HEK293T (cell line): ENCODE results near the gene CAPZA2.

Experiments
- CTCF ChIA-PET: fragments of 350-600 bp; formaldehyde crosslinking; extraction: SDS; loops from one replicate; lab custom pipeline; 2021; ENCODE audit warnings: antibody characterized with exemption, inconsistent platforms; lab: Yijun Ruan, JAX
- POLR2A ChIA-PET: fragments of 350-600 bp; formaldehyde crosslinking; extraction: SDS; loops from one replicate; lab custom pipeline; 2020; ENCODE audit warnings: antibody characterized with exemption, inconsistent platforms; lab: Yijun Ruan, JAX
- DNase-seq: peaks from one replicate; pipeline ENCODE4 v3.0.0; 2012; ENCODE audit warnings: mixed read lengths; ENCODE audit errors: extremely low spot score
- ARNT ChIP-seq: fragments of 450-650 bp; IDR thresholded peaks from 2 replicates; pipeline ENCODE4 v1.6.1; 2017; ENCODE audit warnings: mild to moderate bottlenecking
- BHLHE40 ChIP-seq: fragments of 450-650 bp; IDR thresholded peaks from 2 replicates; pipeline ENCODE4 v1.6.1; 2016; ENCODE audit warnings: mild to moderate bottlenecking, moderate library complexity, borderline replicate concordance
- CTBP1 ChIP-seq: fragments of 450-650 bp; IDR thresholded peaks from 2 replicates; pipeline ENCODE4 v1.6.1; 2016; ENCODE audit warnings: borderline replicate concordance
- ELF4 ChIP-seq: fragments of 450-650 bp; IDR thresholded peaks from 2 replicates; pipeline ENCODE4 v1.6.1; 2017; ENCODE audit warnings: antibody characterized with exemption
- FOXA1 ChIP-seq: fragments of 450-650 bp; IDR thresholded peaks from 2 replicates; pipeline ENCODE4 v1.6.1; 2016; ENCODE audit warnings: mild to moderate bottlenecking
- FOXK2 ChIP-seq: fragments of 450-650 bp; IDR thresholded peaks from 2 replicates; pipeline ENCODE4 v1.6.1; 2016; ENCODE audit warnings: mild to moderate bottlenecking
- FOXM1 ChIP-seq: fragments of 450-650 bp; IDR thresholded peaks from 2 replicates; pipeline ENCODE4 v1.6.1; 2017; ENCODE audit warnings: mild to moderate bottlenecking, borderline replicate concordance
- HDGF ChIP-seq: fragments of 450-650 bp; IDR thresholded peaks from 2 replicates; pipeline ENCODE4 v1.6.1; 2017; ENCODE audit warnings: antibody characterized with exemption, borderline replicate concordance
- L3MBTL2 ChIP-seq: fragments of 450-650 bp; conservative IDR thresholded peaks from 2 replicates; pipeline ENCODE4 v1.6.1; 2016; ENCODE audit warnings: mild to moderate bottlenecking
- LEF1 ChIP-seq: fragments of 450-650 bp; IDR thresholded peaks from 2 replicates; pipeline ENCODE4 v1.6.1; 2017; ENCODE audit warnings: mild to moderate bottlenecking, borderline replicate concordance
- NFRKB ChIP-seq: fragments of 450-650 bp; IDR thresholded peaks from 2 replicates; pipeline ENCODE4 v1.6.1; 2016; ENCODE audit warnings: mild to moderate bottlenecking, moderate library complexity
- PKNOX1 ChIP-seq: fragments of 450-650 bp; IDR thresholded peaks from 2 replicates; pipeline ENCODE4 v1.6.1; 2016
- SP1 ChIP-seq: fragments of 450-650 bp; IDR thresholded peaks from 2 replicates; pipeline ENCODE4 v1.6.1; 2017
- SUZ12 ChIP-seq: fragments of 450-650 bp; IDR thresholded peaks from 2 replicates; pipeline ENCODE4 v1.6.1; 2016; ENCODE audit warnings: mild to moderate bottlenecking
- TARDBP ChIP-seq: fragments of 450-650 bp; IDR thresholded peaks from 2 replicates; pipeline ENCODE4 v1.6.1; 2016
- ZNF384 ChIP-seq: fragments of 450-650 bp; IDR thresholded peaks from 2 replicates; pipeline ENCODE4 v1.6.1; 2016

The CAPZA2 gene

GRCh38 chr7:116824449-116824848 lies 37.9 kb upstream of the CAPZA2 start:
- ChIA-PET CTCF (no interaction called here), POLR2A (no interaction called here)
- TF ChIP-seq CTBP1 (no peak), FOXM1 (no peak), FOXA1 (no peak), NFRKB (no peak), BHLHE40 (no peak), PKNOX1 (no peak), FOXK2 (no peak), SUZ12 (no peak), L3MBTL2 (no peak), SP1 (no peak), ARNT (no peak), LEF1 (no peak), ELF4 (no peak), TARDBP (no peak), HDGF (no peak), ZNF384 (no peak)
- no peak for DNase-seq

DNA sequence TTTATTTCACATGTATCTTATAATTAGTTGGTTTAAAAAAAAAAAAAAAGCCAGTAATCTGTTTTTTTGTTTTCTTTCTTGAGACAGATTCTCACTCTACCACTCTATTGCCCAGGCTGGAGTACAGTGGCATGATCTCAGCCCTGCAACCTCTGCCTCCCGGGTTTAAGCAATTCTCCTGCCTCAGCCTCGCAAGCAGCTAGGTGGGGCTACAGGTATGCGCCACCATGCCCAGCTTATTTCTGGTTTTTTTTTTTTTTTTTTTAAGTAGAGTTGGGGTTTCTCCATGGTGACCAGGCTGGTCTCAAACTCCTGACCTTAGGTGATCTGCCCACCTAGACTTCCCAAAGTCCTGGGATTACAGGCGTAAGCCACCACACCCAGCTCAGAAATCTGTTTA lies 34.1 kb upstream of the CAPZA2 start:
- POLR2A ChIA-PET, result no interaction called here
- no peak for DNase-seq
- no peak for TF ChIP-seq CTBP1
- TF ChIP-seq FOXK2, result no peak
- TF ChIP-seq SUZ12, result no peak
- TF ChIP-seq ELF4, result no peak
- no peak for TF ChIP-seq HDGF
- TF ChIP-seq L3MBTL2, result no peak
- TF ChIP-seq LEF1, result no peak
- TF ChIP-seq NFRKB, result no peak
- TF ChIP-seq SP1, result no peak
- no peak for TF ChIP-seq FOXA1
- no peak for TF ChIP-seq PKNOX1
- no peak for TF ChIP-seq BHLHE40
- no peak for TF ChIP-seq FOXM1
- no peak for TF ChIP-seq TARDBP
- TF ChIP-seq ARNT, result no peak
- TF ChIP-seq ZNF384, result no peak
- CTCF ChIA-PET, result interaction anchor here (0.7 kb wide), 1 partner anchor 599 kb away, joined by 3 read pairs; no protein-coding TSS in a partner anchor

- ChIA-PET POLR2A (no interaction called here), CTCF (no interaction called here)
- TF ChIP-seq ELF4 (no peak), HDGF (no peak), PKNOX1 (no peak), BHLHE40 (no peak), FOXK2 (no peak), SUZ12 (no peak), ARNT (no peak), L3MBTL2 (no peak), FOXA1 (no peak), CTBP1 (no peak), NFRKB (no peak), SP1 (no peak), LEF1 (no peak)
- no peak for DNase-seq
Measured at GRCh38 chr7:116829041-116829440, 33.3 kb upstream of the CAPZA2 start.

DNA sequence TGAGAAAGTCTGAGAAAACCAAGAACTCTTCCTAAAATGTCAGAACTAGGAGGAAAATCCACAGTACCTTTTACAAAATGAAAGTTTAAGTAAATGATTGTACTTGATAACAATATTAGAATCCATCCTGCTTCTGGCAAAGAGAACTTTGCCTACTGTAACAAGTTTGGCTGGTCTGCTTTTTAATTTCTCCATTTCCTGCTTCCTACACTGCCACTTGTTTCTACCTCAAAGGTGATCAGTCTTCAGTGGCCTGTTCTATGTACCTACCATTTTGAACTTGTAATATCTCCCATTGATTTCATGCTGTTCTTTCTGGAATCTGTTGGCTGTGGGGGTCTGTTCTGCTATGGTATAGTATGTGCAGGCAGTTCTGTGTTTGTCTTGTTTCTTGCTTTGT lies 32.9 kb upstream of the CAPZA2 start:
- no peak for DNase-seq
- ChIA-PET CTCF (no interaction called here), POLR2A (no interaction called here)
- TF ChIP-seq FOXA1 (no peak), LEF1 (no peak), FOXM1 (no peak), BHLHE40 (no peak), SUZ12 (no peak), TARDBP (no peak), NFRKB (no peak), ARNT (no peak), FOXK2 (no peak), CTBP1 (no peak), PKNOX1 (no peak), ELF4 (no peak), HDGF (no peak), L3MBTL2 (no peak), ZNF384 (no peak), SP1 (no peak)

GRCh38 chr7:116832692-116833091 lies 29.7 kb upstream of the CAPZA2 start:
- CTCF ChIA-PET, result no interaction called here
- TF ChIP-seq FOXM1, result no peak
- no peak for TF ChIP-seq LEF1
- TF ChIP-seq SUZ12, result no peak
- TF ChIP-seq NFRKB, result no peak
- no peak for TF ChIP-seq CTBP1
- no peak for TF ChIP-seq TARDBP
- no peak for TF ChIP-seq PKNOX1
- TF ChIP-seq ELF4, result no peak
- TF ChIP-seq ZNF384, result no peak
- no peak for TF ChIP-seq SP1
- TF ChIP-seq FOXK2, result no peak
- no peak for TF ChIP-seq BHLHE40
- no peak for TF ChIP-seq ARNT
- TF ChIP-seq HDGF, result no peak
- TF ChIP-seq FOXA1, result no peak
- no peak for TF ChIP-seq L3MBTL2
- POLR2A ChIA-PET, result no interaction called here
- DNase-seq, result no peak
